ENCODE measurements around the gene ITPR1. TPM values are rescaled to one million over a fixed set of nuclear protein-coding genes. Genes with fewer than 3 reads are reported as not detected.
"Not testable (repeated sequence)": the region's sequence is repeated elsewhere in the genome, so short reads cannot be mapped to it uniquely, and the experiment has no call there.

Gene ITPR1
- total RNA-seq, 3 donors from 2014 or later: 59.0 to 92.3 (median 88.9) TPM

DNA sequence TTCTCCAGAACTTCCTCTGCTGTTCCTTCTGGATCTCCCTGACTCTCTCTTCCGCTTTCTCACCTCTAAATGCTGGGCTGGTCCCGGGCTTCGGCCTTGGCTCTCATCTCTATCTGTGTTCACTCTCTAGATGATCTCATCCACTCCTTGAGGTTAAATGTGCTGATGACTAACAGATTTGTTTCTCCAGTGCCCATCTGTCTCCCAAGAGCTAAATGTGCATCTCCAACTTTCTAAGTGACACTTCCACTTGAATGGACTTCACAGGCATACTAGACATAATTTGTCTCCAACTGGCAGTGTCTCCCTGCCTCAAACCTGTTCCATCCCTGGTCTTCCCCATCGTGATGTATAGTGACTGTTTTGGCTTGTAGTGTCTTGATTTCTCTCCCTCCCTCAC lies 95.3 kb downstream of the ITPR1 start:
- ATAC-seq (peak in 1 of 2 donors; percentile 30), DNase-seq (no peak)
- peaks cover 2% of the 10 kb centered on the region for H3K36me3 Mint-ChIP-seq (ENCODE audit: insufficient read depth)
- no peaks in the 10 kb centered on the region for H3K27me3 Mint-ChIP-seq (ENCODE audit: low read depth)
- no peak overlapping the region for H3K4me3 Mint-ChIP-seq
- peaks cover 61% of the 10 kb centered on the region for H3K4me1 Mint-ChIP-seq (ENCODE audit: low read depth)
- no peaks in the 10 kb centered on the region for H3K9me3 Mint-ChIP-seq

DNA sequence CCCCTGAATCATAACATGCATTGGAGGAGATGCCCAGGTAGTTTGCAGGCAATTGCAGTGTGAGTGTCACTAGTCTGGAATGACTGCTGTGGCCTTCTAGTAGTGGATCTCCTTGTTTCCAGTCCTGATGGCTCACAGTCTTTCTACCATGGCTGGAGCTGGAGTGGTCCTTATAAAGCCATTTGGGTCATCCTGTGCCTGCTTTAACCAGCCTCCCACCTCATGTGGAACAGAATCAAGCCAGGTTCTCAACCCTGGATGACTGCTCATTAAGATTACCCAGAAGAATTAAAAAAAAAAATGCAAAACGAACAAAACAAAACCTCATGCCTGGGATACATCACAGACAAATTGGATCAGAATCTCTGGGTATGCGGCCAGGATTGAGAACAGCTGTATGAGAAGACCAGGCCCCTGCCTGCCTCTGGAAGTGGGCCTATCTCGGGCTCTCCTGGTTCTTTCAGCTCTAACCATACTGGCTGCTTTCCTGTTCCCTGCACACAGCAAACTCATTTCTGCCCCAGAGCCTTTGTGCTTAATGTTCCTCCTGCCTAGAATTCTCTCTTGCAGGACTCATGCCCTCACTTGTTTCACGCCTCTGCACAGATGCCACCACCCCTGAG lies 96.4 kb downstream of the ITPR1 start:
- no peaks in the 10 kb centered on the region for H3K9me3 Mint-ChIP-seq
- peaks cover 50% of the 10 kb centered on the region for H3K4me1 Mint-ChIP-seq (ENCODE audit: low read depth)
- no peaks in the 10 kb centered on the region for H3K27me3 Mint-ChIP-seq (ENCODE audit: low read depth)
- no peak overlapping the region for H3K4me3 Mint-ChIP-seq
- DNase-seq (no peak), ATAC-seq (no peak)
- H3K36me3 Mint-ChIP-seq (ENCODE audit: insufficient read depth): peaks cover 2% of the 10 kb centered on the region

DNA sequence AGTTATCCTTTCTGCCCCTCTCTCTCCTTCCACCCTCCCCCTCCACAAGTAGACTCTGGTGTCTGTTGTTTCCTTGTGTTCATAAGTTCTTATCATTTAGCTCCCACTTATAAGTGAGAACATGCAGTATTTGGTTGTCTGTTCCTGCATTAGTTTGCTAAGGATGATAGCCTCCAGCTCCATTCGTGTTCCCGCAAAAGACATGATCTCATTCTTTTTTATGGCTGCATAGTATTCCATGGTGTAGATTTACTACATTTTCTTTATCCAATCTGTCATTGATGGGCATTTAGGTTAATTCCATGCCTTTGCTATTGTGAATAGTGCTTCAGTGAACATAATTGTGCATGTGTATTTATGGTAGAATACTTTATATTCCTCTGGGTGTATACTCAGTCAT lies 97.7 kb downstream of the ITPR1 start:
- peaks cover 44% of the 10 kb centered on the region for H3K4me1 Mint-ChIP-seq (ENCODE audit: low read depth)
- not testable (repeated sequence) for ATAC-seq; H3K36me3 Mint-ChIP-seq (ENCODE audit: insufficient read depth)

GRCh38 chr3:4591669-4592068 lies 98.5 kb downstream of the ITPR1 start:
- Mint-ChIP-seq H3K36me3 (ENCODE audit: insufficient read depth) (peaks cover 2% of the 10 kb centered on the region), H3K9me3 (no peaks in the 10 kb centered on the region), H3K4me1 (ENCODE audit: low read depth) (peaks cover 36% of the 10 kb centered on the region), H3K27me3 (ENCODE audit: low read depth) (no peaks in the 10 kb centered on the region), H3K4me3 (no peak overlapping the region)
- DNase-seq: no peak
- ATAC-seq: no peak

More for the DNA sequence above, 97.7 kb downstream of the ITPR1 start:
- H3K27me3 Mint-ChIP-seq (ENCODE audit: low read depth); H3K9me3 Mint-ChIP-seq; H3K4me3 Mint-ChIP-seq; DNase-seq: not testable (repeated sequence)

DNA sequence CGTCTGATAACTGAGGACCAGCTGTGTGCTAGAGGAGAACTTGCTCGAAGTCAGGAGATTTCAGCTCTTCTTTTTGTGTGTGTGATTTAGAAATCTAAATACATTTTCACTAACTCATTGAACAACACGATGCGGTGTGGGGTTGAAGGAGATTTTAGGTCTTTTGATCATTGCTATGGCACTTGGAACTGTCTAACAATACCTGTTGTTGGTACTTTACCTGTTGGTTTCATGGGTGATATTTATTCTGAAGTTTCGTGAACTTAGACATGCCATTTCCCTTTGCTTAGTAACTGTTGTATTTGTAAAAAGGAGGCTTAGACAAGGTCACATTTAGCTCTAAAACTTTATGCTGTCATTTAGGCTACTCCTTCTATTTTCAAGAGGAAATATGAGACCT lies 99.9 kb downstream of the ITPR1 start:
- Mint-ChIP-seq H3K9me3 (no peaks in the 10 kb centered on the region), H3K4me1 (ENCODE audit: low read depth) (peaks cover 29% of the 10 kb centered on the region), H3K36me3 (ENCODE audit: insufficient read depth) (peaks cover 2% of the 10 kb centered on the region), H3K27me3 (ENCODE audit: low read depth) (no peaks in the 10 kb centered on the region), H3K4me3 (no peak overlapping the region)
- DNase-seq (no peak), ATAC-seq (no peak)

DNA sequence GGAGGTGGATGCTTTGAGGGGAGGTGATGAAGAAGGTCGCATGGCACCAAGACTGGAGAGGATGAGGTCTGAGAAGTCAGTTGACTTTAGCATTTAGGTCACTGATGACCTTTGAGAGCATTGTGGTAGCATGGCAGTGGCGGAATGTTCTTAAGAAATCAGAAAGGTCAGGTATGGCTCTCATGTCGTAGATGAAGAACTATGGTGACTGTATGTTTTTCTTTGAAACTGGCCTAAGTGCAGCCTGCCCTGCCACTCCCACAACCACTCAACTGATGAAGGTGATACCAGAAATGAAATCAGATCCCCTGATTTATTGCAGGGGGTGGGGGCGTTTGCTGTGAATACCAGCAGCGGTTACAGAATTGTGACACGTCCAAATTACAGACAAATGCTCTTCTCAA lies 102.6 kb downstream of the ITPR1 start:
- peaks cover 13% of the 10 kb centered on the region for H3K4me1 Mint-ChIP-seq (ENCODE audit: low read depth)
- ATAC-seq (no peak), DNase-seq (no peak)
- no peaks in the 10 kb centered on the region for H3K9me3 Mint-ChIP-seq
- H3K27me3 Mint-ChIP-seq (ENCODE audit: low read depth): no peaks in the 10 kb centered on the region
- H3K4me3 Mint-ChIP-seq: no peak overlapping the region
- H3K36me3 Mint-ChIP-seq (ENCODE audit: insufficient read depth): peaks cover 2% of the 10 kb centered on the region

- Mint-ChIP-seq H3K9me3 (no peaks in the 10 kb centered on the region), H3K27me3 (ENCODE audit: low read depth) (no peaks in the 10 kb centered on the region), H3K4me1 (ENCODE audit: low read depth) (peaks cover 15% of the 10 kb centered on the region), H3K36me3 (ENCODE audit: insufficient read depth) (peaks cover 2% of the 10 kb centered on the region), H3K4me3 (no peak overlapping the region)
- ATAC-seq: no peak
- DNase-seq: no peak
Observed at GRCh38 chr3:4596612-4597011, 103.5 kb downstream of the ITPR1 start.

GRCh38 chr3:4597208-4597985 lies 104.2 kb downstream of the ITPR1 start:
- Mint-ChIP-seq H3K4me3 (no peak overlapping the region), H3K9me3 (no peaks in the 10 kb centered on the region), H3K4me1 (ENCODE audit: low read depth) (peaks cover 18% of the 10 kb centered on the region), H3K36me3 (ENCODE audit: insufficient read depth) (no peaks in the 10 kb centered on the region), H3K27me3 (ENCODE audit: low read depth) (no peaks in the 10 kb centered on the region)
- ATAC-seq (no peak), DNase-seq (no peak)

DNA sequence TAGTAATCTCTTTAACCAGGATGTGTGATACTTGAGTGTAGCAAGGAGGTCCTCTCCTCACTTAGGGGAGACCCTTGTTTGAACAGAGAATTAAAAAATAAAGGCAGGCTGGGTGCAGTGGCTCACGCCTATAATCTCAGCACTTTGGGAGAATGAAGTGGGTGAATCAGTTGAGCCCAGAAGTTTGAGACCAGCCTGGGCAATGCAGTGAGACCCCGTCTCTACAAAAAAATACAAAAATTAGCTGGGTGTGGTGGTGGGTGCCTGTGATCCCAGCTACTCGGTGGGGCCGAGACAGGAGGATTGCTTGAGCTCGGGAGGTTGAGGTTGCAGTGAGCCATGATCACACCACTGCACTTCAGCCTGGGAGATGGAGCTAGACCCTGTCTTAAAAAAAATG lies 105.1 kb downstream of the ITPR1 start:
- not testable (repeated sequence) for H3K27me3 Mint-ChIP-seq (ENCODE audit: low read depth); H3K9me3 Mint-ChIP-seq; H3K36me3 Mint-ChIP-seq (ENCODE audit: insufficient read depth); ATAC-seq; H3K4me3 Mint-ChIP-seq; DNase-seq
- peaks cover 18% of the 10 kb centered on the region for H3K4me1 Mint-ChIP-seq (ENCODE audit: low read depth)

DNA sequence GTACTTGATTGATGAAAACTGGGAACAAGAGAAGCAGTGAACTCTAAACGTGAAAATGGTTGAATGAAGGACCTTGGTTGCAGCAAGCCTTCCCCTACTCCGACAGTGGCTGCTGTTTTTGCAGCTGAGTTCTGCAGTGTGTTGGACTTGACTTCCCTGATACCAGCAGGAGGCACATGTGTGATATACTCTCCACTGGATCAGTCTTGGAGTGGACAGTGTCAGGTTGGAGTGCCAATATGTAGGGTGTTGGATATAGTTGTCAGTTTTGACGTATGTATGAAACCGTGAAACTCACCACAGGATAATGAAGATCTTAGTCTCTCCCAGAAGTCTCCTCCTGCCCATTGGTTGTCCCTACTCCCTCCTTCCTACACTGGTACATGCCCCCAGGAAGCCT lies 106.5 kb downstream of the ITPR1 start:
- no peaks in the 10 kb centered on the region for H3K27me3 Mint-ChIP-seq (ENCODE audit: low read depth)
- no peaks in the 10 kb centered on the region for H3K9me3 Mint-ChIP-seq
- H3K4me1 Mint-ChIP-seq (ENCODE audit: low read depth): peaks cover 22% of the 10 kb centered on the region
- DNase-seq (no peak), ATAC-seq (no peak)
- no peak overlapping the region for H3K4me3 Mint-ChIP-seq
- H3K36me3 Mint-ChIP-seq (ENCODE audit: insufficient read depth): peaks cover 1% of the 10 kb centered on the region

DNA sequence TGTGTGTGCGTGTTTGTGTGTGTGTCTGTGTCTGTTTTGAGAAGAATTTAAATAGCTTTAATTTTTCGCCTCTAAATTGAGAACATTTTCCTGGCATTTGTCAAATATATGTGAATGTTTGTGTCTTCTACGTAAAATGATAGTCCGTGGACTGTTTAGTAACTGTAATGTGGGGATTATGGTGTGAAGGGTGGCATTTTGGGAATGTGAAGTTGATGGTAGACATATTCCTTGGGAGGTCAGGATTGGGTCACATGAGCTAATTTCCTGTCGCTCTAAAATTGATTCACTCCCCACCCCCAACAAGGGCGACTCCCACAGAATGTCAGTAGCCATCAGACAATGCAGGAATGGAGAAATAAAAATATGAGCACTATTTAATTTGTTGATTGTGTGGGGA lies 107.3 kb downstream of the ITPR1 start:
- no peak for ATAC-seq
- peaks cover 1% of the 10 kb centered on the region for H3K36me3 Mint-ChIP-seq (ENCODE audit: insufficient read depth)
- no peak overlapping the region for H3K4me3 Mint-ChIP-seq
- H3K4me1 Mint-ChIP-seq (ENCODE audit: low read depth): peaks cover 21% of the 10 kb centered on the region
- no peaks in the 10 kb centered on the region for H3K9me3 Mint-ChIP-seq
- DNase-seq: no peak
- no peaks in the 10 kb centered on the region for H3K27me3 Mint-ChIP-seq (ENCODE audit: low read depth)

DNA sequence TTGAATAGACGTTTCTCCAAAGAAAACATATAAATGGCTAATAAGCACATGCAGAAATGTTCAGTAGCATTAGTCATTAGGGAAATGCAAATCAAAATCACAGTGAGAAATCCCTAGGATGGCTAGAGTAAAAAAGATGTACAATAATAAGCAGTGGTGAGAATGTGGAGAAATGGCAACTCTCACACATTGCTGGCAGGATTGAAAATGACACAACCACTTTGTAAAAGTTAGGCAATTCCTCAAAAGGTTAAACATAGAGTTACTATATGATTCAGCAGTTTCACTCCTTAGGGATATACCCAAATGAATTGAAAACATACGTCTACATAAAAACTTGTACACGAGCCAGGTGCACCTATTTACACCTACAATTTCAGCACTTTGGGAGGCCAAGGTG lies 108.7 kb downstream of the ITPR1 start:
- peaks cover 5% of the 10 kb centered on the region for H3K36me3 Mint-ChIP-seq (ENCODE audit: insufficient read depth)
- DNase-seq (no peak), ATAC-seq (peak in 1 of 2 donors; percentile 46)
- no peaks in the 10 kb centered on the region for H3K9me3 Mint-ChIP-seq
- no peak overlapping the region for H3K4me3 Mint-ChIP-seq
- peaks cover 21% of the 10 kb centered on the region for H3K4me1 Mint-ChIP-seq (ENCODE audit: low read depth)
- no peaks in the 10 kb centered on the region for H3K27me3 Mint-ChIP-seq (ENCODE audit: low read depth)

DNA sequence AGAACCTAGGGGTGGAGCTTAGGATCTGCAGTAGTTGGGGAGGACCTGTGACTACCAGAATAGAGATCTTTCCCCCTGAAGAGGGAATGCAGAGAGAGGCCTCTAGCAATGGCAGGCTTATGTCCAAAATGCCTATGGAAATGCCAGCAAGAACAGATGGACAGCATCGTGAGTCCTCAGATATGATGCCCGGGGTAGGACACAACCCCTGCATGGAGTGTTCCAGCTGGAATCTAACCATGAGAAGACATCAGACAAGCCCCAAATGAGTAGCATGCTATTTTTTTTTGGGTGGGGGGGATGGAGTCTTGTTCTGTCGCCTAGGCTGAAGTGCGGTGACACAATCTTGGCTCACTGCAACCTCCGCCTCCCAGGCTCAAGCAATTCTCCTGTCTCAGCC lies 111.5 kb downstream of the ITPR1 start:
- Mint-ChIP-seq H3K27me3 (ENCODE audit: low read depth) (no peaks in the 10 kb centered on the region), H3K9me3 (no peaks in the 10 kb centered on the region), H3K4me3 (no peak overlapping the region), H3K36me3 (ENCODE audit: insufficient read depth) (peaks cover 5% of the 10 kb centered on the region), H3K4me1 (ENCODE audit: low read depth) (peaks cover 15% of the 10 kb centered on the region)
- DNase-seq (no peak), ATAC-seq (no peak)

GRCh38 chr3:4606911-4607310 lies 113.8 kb downstream of the ITPR1 start:
- no peak for DNase-seq
- Mint-ChIP-seq H3K4me1 (ENCODE audit: low read depth) (peaks cover 10% of the 10 kb centered on the region), H3K36me3 (ENCODE audit: insufficient read depth) (peaks cover 7% of the 10 kb centered on the region), H3K27me3 (ENCODE audit: low read depth) (no peaks in the 10 kb centered on the region), H3K9me3 (no peaks in the 10 kb centered on the region), H3K4me3 (no peak overlapping the region)
- no peak for ATAC-seq

DNA sequence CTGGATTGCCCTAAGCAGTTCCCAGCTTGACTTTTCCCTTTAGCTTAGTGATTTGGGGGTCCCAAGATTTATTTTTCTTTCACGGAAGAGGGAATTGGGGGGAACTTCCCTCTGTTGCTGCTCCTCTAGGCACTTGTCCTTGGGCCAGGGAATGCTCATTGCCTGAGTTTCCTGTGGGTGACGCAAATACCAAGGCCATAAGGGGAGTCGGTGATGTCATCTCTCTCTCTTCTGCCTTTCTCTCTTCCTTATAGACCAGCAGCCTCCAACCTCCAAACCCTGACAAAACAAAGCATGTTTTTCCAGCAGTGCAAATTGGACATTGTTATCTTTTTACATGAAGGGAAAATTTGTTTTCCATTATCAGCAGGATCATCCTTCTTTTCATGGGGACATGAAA lies 120.2 kb downstream of the ITPR1 start:
- Mint-ChIP-seq H3K4me3 (no peak overlapping the region), H3K4me1 (ENCODE audit: low read depth) (no peaks in the 10 kb centered on the region), H3K36me3 (ENCODE audit: insufficient read depth) (peaks cover 9% of the 10 kb centered on the region), H3K9me3 (no peaks in the 10 kb centered on the region), H3K27me3 (ENCODE audit: low read depth) (no peaks in the 10 kb centered on the region)
- DNase-seq: no peak
- ATAC-seq: no peak

Measured in activated T-cell treated with anti-CD3 and anti-CD28 coated beads, Interleukin-2, amount 50 U/mL, for 4 hours (primary cell).